ENCODE data around the gene RBMS3.
"Not testable (repeated sequence)": the region's sequence is repeated elsewhere in the genome, so short reads cannot be mapped to it uniquely, and the experiment has no call there.

The RBMS3 gene

GRCh38 chr3:29393946-29394345 is 113.1 kb downstream of the RBMS3 start:
- not testable (repeated sequence) for DNase-seq

DNA sequence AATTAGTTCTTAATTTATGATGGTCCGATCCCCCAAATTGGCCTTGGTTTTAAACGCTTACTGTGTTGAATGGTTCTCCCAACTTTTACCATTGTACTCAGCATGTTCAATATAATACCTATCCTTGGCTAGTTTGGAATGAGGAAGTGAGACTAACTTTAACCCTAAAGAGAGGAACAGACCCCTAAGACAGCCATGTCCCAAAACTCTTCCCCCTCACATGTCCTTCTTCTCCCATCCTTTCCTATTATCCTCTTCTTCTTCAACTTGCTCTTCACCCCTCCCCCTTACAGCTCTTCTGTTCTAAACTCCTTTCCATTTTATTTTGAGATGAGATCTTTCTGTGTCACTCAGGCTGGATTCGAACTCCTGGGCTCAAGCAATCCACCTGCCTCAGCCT is 116.5 kb downstream of the RBMS3 start:
- DNase-seq: no peak

DNA sequence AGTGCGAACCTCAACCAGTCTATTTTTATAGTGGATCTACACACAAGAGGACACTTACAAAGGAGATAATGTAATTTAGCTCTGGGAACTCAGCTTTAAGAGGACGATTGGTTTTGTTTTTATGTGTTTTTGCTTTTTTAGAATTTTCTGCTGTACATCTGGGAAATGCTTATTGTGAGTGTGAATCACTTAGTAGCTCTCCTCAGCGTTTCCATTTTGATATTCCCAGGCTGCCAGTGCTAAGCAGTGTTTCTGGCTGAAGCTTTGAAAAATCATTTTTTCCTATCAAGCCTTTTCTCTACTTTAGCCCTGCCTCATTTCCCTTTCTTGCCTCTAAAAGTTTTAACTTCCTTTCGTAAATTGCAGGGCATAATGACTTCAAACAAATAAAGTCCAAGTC is 117.9 kb downstream of the RBMS3 start:
- no peak for DNase-seq

GRCh38 chr3:29406291-29406832 is 125.5 kb downstream of the RBMS3 start:
- DNase-seq: no peak

DNA sequence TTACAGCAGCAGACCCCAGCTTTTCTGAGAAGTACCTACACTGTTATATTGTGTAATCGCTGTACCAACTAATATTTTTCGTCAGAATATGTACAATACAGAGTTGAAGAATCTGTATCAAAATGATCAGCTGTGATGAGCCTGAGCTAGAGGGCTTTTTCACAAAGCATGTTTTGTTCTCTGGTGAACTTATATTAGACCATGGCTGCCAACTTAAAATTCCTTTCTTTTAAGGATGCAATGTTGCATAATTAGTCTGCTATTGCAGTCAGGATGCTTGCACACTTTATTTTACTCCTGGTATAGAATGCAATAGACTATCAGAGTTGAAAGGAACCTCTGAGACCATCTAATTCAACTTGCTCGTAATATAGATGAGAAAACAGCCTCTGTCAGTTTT is 127.8 kb downstream of the RBMS3 start:
- DNase-seq: no peak

- no peak for DNase-seq
These were observed 128.5 kb downstream of the RBMS3 start for GRCh38 chr3:29409409-29409808.

DNA sequence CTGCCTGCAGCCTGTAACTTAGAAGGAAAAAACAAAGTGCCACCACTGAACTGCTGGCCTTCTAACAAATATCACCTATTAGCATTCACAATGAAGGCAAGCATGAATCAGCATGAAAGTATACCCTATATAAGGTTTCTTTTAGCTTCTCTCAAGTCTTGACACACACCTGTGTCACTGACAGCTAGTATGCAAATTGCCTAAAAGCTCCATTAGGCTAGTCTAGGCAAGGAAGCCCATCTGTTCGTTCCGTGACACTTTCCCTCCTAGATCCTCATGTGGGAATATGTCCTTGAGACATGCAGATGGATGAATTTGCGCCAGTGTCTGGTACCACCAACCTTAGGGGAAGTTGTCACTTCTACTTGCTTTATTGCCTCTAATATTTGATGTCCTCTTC is 129.3 kb downstream of the RBMS3 start:
- DNase-seq: no peak

- no peak for DNase-seq
These were observed 130.0 kb downstream of the RBMS3 start for GRCh38 chr3:29410660-29411405.

- no peak for DNase-seq
These were observed 131.2 kb downstream of the RBMS3 start for GRCh38 chr3:29412110-29412509.

GRCh38 chr3:29414468-29415224 is 133.8 kb downstream of the RBMS3 start:
- DNase-seq: no peak

- no peak for DNase-seq
These were observed 134.8 kb downstream of the RBMS3 start for GRCh38 chr3:29415482-29416223.

- no peak for DNase-seq
These were observed 135.6 kb downstream of the RBMS3 start for GRCh38 chr3:29416514-29416913.

DNA sequence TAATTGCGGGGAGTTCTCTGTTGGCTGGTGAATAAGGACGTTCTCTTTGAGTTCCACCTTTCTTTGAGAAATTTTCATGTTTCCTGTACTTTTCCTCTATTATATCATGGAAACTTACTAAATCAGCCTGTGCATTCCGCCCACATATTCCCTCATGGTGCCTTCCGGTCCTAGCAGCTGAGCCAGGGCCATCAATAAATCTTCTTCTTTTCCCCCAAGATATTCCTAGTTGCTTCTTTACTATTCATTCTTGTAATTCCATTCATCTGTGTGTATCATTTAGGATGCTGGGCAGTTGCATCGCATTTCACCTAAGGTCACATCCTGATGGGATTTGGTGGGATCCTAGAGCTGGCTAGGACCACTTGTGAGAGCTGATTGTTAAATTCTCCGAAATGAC is 139.2 kb downstream of the RBMS3 start:
- DNase-seq: no peak

GRCh38 chr3:29426302-29427226 is 145.7 kb downstream of the RBMS3 start:
- no peak for DNase-seq

- no peak for DNase-seq
These were observed 146.6 kb downstream of the RBMS3 start for GRCh38 chr3:29427266-29428103.

GRCh38 chr3:29429055-29429679 is 148.3 kb downstream of the RBMS3 start:
- DNase-seq: no peak

DNA sequence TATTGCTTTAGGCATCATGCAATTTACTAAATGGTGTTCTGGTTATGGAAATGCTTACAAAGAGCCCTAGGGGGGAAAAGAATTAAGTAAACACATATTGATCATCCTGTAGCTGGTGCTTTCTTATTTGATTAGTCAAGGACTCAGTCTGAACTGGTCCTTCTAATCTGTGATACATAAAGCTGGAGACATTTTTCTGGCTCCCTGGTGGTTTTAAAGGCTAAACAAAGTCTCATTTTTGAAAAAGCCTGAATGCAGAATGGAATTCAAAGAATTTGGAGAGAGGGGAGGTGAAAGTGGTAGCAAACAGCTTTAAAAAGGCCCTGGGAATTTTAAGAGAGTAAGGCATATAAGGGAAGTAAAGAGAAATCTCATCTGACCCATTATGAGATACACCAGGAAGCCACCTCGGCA is 149.7 kb downstream of the RBMS3 start:
- DNase-seq: no peak

DNA sequence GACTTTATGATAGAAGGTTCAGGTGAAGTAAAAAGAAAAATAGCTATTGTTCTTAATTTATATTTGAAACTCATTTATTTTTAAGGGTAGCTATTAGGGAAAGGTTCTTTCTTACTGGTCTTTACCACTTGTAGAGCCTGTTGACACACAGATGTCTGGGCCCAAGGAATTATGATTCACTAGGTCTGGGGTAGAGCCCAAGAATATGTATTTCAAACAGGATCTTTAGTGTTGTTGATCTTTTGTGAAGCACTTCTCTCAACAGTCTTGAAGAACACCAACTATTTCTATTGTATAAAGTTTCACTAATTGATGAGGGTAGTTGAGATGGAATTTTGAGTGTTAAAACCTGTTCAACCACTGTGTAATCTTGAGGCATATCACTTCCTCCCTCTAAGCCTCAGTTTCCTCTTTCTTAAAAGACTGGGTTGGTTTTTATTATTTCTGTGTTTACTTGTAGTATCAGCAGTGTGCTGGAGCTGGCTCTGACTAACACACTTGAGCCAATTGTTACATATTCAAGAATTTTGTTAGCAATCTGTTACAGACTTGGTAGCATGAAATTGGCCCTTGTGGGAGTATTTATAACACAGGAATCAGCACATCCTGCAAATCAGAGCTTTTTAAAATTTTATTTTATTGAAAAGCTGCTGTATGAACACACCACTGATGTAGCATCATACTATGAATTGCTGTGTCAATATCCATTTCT is 155.9 kb downstream of the RBMS3 start:
- DNase-seq: no peak

GRCh38 chr3:29438580-29438979 is 157.7 kb downstream of the RBMS3 start:
- no peak for DNase-seq

Data from activated T-cell treated with anti-CD3 and anti-CD28 coated beads, Interleukin-2, amount 50 U/mL, for 48 hours (primary cell).